Central memory CD8-positive, alpha-beta T cell (primary cell): ENCODE results near the gene CD164.
A peak's percentile ranks its signal among the peaks of the same experiment; 100 is the strongest.

ENCODE experiments used
- ATAC-seq: fragments of 150-1000 bp; cut with Tn5 transposase; replicated peaks from 2 replicates; pipeline ENCODE4 v1.10.0; 2022; ENCODE audit warnings: mild to moderate bottlenecking, moderate FRiP score, moderate number of reproducible peaks; ENCODE audit not compliant: poor library complexity, severe bottlenecking; ENCODE audit errors: extremely low read depth
- DNase-seq, 2 donors: peaks; one replicate each; pipeline ENCODE4 v3.0.0; 2021; ENCODE audit warnings: low spot score in 2 of 2
- H3K27ac Mint-ChIP-seq: one replicate; pipeline ENCODE4 v1.8.0; 2022; ENCODE audit warnings: low read depth, mild to moderate bottlenecking, moderate library complexity, mixed read lengths
- H3K27me3 Mint-ChIP-seq: one replicate; pipeline ENCODE4 v1.8.0; 2022; ENCODE audit warnings: mixed read lengths
- H3K36me3 Mint-ChIP-seq: one replicate; pipeline ENCODE4 v1.8.0; 2022; ENCODE audit warnings: mild to moderate bottlenecking, moderate library complexity, mixed read lengths; ENCODE audit not compliant: insufficient read depth
- H3K4me1 Mint-ChIP-seq: one replicate; pipeline ENCODE4 v1.8.0; 2022; ENCODE audit warnings: mixed read lengths
- H3K4me3 Mint-ChIP-seq: one replicate; pipeline ENCODE4 v1.8.0; 2022; ENCODE audit warnings: mild to moderate bottlenecking, moderate library complexity, mixed read lengths
- H3K9me3 Mint-ChIP-seq: one replicate; pipeline ENCODE4 v1.8.0; 2022; ENCODE audit warnings: mixed read lengths

Gene CD164

DNA sequence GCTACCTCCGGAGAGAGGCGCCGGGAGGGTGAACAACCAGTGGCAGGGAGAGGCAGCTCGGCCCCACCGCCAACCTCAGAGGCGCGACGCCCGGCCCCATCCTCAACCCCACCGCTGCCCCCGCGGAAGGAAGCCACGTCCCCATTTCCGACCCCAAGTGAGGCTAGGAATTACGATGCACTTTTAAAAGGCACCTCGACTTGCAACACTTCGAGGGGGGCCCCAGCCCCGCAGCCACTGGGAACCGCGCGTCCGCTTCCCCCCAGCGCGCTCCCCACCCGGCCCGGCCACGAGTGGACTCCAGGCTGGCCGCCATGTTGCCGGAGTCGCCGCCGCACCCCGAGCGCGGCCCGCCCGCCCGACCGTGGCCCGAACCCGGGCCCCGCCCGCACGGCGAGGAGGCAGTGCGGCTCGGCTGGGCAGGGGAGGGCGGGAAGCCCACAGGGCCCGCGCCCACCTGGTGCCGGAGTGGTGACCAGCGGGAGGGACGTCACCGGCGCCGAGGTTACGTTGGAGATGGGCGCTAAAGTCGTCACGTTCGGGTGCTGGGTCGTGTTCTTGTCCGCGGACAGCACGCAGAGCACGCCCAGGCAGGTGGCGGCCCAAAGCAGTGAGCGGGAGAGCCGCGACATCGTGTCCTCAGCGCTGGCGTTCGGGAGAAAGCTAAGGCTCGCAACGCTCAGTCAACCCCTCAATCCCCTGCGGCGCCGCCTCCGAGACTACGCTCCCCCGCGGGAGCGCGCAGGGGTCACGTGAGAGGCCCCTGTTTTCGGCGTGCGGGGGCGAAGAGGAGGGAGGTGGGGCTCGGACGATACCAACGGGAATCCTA lies at the start of gene CD164:
TSS of gene CD164 (minus strand) at position 721 of the 829 bp plus-strand sequence. CDS start at position 632, 89 bp downstream.
- peak; percentile 73 to 83 for DNase-seq
- peaks cover 42% of the 10 kb centered on the region for H3K4me1 Mint-ChIP-seq
- ATAC-seq: peak; percentile 66
- no peaks in the 10 kb centered on the region for H3K27me3 Mint-ChIP-seq
- H3K27ac Mint-ChIP-seq: peak within 1 kb of the TSS; percentile 96
- H3K4me3 Mint-ChIP-seq: peak within 1 kb of the TSS; percentile 89
- peaks cover 41% of the 10 kb centered on the region for H3K36me3 Mint-ChIP-seq
- H3K9me3 Mint-ChIP-seq: no peaks in the 10 kb centered on the region

DNA sequence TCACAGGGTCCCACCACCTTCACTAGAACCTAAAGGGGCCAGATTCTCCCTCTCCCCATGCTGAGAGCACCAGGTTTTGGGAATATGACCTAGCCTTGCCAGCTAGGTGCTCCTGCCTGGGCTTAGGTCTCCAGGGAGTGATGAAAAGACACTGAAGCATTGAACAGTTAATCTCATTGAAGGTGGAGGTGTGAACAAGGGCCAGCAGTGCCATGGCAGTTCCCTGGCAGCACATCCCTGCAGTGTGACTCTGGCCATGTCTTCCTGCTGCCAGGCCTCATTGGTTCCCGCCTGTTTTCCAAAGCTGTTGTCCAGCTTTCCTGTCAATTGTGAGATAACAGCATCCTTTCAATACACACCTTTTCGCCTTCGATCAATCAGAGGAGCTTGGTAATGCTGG lies 47.2 kb upstream of the CD164 start:
- ATAC-seq (no peak), DNase-seq (no peak)
- H3K27ac Mint-ChIP-seq: peak overlapping the region; percentile 7
- H3K36me3 Mint-ChIP-seq: peaks cover 2% of the 10 kb centered on the region
- no peak overlapping the region for H3K4me3 Mint-ChIP-seq
- H3K27me3 Mint-ChIP-seq: peaks cover 27% of the 10 kb centered on the region
- H3K4me1 Mint-ChIP-seq: peaks cover 5% of the 10 kb centered on the region
- no peaks in the 10 kb centered on the region for H3K9me3 Mint-ChIP-seq

DNA sequence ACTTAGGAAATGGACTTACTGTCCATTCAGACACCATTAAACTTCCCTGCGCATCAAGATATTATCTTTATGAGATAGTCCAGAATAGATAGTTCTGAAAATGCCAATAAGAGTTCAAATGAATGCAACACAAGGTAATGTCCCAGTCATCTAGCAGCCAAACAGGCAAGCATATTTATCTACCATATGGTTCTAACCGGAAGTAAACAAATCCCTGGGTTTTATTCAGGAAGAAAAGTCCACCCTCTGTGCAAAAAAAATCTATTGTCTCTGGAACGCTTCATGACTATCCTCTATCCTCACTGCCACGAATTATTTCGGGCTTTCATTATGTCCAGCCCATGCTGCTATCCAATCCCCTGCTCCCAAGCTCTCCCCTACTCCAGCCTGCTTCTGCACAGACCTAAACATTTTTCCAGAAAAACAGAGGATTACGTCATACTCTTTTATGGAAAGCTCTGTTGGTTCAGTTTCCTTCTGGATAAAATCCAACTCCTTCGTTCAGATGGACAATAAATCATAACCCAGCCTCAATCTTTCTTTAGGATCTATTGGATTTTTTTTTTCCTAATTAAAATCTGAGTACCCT lies 46.7 kb upstream of the CD164 start:
- Mint-ChIP-seq H3K27me3 (peaks cover 27% of the 10 kb centered on the region), H3K4me3 (no peak overlapping the region), H3K9me3 (no peaks in the 10 kb centered on the region), H3K36me3 (peaks cover 2% of the 10 kb centered on the region), H3K27ac (peak overlapping the region; percentile 7), H3K4me1 (peaks cover 5% of the 10 kb centered on the region)
- ATAC-seq: no peak
- no peak for DNase-seq

DNA sequence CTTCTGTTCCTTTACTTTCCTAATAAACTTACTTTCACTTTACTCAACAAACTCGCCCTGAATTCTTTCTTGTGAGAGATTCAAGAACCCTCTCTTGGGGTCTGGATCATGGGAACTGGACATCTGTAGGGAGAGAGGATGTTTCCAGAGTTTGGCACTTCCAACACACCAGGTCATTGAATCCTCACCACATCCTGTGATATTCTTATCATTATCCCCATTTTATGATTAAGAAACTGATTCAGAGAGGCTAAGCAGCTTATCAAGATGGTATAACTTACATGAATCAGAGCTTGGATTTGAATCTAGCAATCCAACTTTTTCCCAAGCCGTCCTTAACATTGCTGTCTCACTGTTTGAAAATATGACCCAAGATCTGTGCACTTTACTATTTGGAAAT lies 42.7 kb upstream of the CD164 start:
- Mint-ChIP-seq H3K36me3 (no peaks in the 10 kb centered on the region), H3K4me3 (no peak overlapping the region), H3K27ac (no peak overlapping the region), H3K4me1 (peaks cover 5% of the 10 kb centered on the region), H3K9me3 (no peaks in the 10 kb centered on the region), H3K27me3 (peaks cover 20% of the 10 kb centered on the region)
- DNase-seq: no peak
- ATAC-seq: no peak

DNA sequence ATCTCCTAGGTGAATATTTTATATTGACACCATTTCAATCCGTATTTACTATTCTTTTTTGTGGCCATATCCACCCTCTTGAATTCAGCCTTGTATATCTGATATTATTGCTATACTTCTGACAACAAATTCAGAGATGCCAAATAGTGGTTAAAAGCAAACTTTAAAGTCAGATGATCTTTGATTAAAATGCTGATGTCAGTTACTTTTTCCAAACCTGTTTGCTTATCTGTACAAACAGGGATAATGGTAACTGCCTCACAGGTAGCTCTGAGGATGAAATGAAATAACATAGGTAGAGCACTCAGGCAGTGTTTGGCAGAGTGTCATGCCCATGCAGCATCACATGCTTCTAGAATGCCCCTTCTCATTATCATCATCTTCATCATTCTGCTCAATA lies 38.9 kb upstream of the CD164 start:
- ATAC-seq (no peak), DNase-seq (no peak)
- H3K27me3 Mint-ChIP-seq: no peaks in the 10 kb centered on the region
- no peak overlapping the region for H3K27ac Mint-ChIP-seq
- H3K4me3 Mint-ChIP-seq: no peak overlapping the region
- H3K36me3 Mint-ChIP-seq: no peaks in the 10 kb centered on the region
- peaks cover 5% of the 10 kb centered on the region for H3K4me1 Mint-ChIP-seq
- no peaks in the 10 kb centered on the region for H3K9me3 Mint-ChIP-seq

DNA sequence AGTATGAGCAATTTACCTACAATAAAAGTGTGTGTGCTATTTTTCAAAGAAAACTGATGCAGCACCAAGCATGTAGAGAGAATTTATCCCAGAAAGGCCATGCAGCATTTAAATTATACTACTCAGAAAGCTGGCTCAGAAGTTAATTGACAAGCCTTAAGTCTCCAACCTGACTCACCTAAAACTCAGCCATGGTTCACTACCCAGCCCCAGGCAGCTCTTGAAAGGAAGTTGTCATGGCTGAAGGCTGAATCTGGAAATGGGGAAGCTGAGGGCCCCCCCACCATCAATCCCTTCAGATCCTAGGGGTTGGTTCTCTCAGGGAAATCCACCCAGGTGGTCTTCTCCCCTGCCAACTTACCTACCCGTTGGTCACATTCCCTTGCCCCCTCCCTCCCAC lies 38.5 kb upstream of the CD164 start:
- H3K36me3 Mint-ChIP-seq: no peaks in the 10 kb centered on the region
- no peaks in the 10 kb centered on the region for H3K9me3 Mint-ChIP-seq
- H3K4me1 Mint-ChIP-seq: peaks cover 5% of the 10 kb centered on the region
- ATAC-seq: no peak
- H3K4me3 Mint-ChIP-seq: no peak overlapping the region
- no peaks in the 10 kb centered on the region for H3K27me3 Mint-ChIP-seq
- DNase-seq: no peak
- H3K27ac Mint-ChIP-seq: no peak overlapping the region

DNA sequence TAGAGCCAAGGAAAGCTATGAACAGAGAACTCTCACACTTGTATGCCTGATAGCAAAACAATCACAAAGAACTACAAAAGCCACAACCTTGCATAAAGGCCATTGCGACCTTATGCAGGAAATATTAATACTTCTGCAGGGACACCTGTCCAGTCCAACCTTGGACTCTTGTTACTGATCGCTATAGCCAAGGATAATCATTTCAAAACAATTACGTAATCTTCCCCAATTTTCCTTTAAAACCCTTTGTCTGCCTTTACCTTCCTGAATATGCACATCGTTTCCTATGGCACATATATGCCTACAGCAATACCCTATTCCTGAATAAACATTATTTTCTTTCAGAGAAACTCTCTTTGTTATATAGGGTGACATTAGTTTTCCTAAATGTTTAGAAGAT lies 35.4 kb upstream of the CD164 start:
- no peak overlapping the region for H3K4me3 Mint-ChIP-seq

DNA sequence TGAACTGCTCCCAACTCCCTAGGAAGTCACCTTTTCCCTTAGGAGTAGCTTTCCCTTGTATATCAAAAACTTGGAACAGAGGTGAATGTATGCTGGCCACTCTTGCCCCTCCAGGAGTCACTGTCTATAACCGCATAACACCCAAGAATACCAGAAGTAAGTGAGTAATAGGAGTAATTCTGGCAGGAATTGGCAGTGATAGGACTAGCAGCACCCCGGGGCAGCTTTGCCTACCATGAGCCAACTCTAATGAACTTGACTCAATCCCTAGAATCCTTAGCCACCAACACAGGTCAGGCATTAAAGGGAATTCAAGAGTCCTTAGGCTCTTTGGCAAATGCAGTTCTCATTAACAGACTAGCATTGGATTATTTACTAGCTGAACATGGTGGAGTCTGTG lies 28.8 kb upstream of the CD164 start:
- H3K4me1 Mint-ChIP-seq: no peaks in the 10 kb centered on the region

More for the DNA sequence above, 35.4 kb upstream of the CD164 start:
- DNase-seq (no peak), ATAC-seq (no peak)
- no peaks in the 10 kb centered on the region for H3K9me3 Mint-ChIP-seq
- no peaks in the 10 kb centered on the region for H3K36me3 Mint-ChIP-seq
- no peaks in the 10 kb centered on the region for H3K4me1 Mint-ChIP-seq
- H3K27ac Mint-ChIP-seq: no peak overlapping the region
- H3K27me3 Mint-ChIP-seq: no peaks in the 10 kb centered on the region

DNA sequence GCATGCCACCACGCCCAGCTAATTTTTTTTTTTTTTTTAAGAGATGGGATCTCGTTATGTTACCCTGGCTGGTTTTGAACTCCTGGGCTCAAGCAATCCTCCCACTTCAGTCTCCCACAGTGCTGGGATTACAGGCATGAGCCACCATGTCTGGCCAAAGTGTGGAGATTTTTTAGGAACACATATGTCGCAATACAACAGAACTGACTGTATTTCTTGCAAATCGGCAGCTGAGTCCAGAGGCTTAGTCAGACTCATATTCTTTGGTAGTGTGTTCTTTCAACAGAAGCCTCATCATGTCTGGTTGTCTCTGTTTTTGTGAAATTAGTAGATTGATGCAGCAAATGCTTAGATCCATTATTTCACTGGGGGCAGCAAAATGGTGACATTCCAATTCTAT lies 23.9 kb upstream of the CD164 start:
- no peak overlapping the region for H3K27ac Mint-ChIP-seq
- H3K36me3 Mint-ChIP-seq: no peaks in the 10 kb centered on the region
- H3K27me3 Mint-ChIP-seq: no peaks in the 10 kb centered on the region
- no peaks in the 10 kb centered on the region for H3K4me1 Mint-ChIP-seq
- ATAC-seq (no peak), DNase-seq (no peak)
- no peaks in the 10 kb centered on the region for H3K9me3 Mint-ChIP-seq
- H3K4me3 Mint-ChIP-seq: no peak overlapping the region

More for the DNA sequence above, 28.8 kb upstream of the CD164 start:
- no peak for ATAC-seq
- Mint-ChIP-seq H3K4me3 (no peak overlapping the region), H3K36me3 (no peaks in the 10 kb centered on the region), H3K27ac (no peak overlapping the region), H3K9me3 (no peaks in the 10 kb centered on the region), H3K27me3 (no peaks in the 10 kb centered on the region)
- no peak for DNase-seq

DNA sequence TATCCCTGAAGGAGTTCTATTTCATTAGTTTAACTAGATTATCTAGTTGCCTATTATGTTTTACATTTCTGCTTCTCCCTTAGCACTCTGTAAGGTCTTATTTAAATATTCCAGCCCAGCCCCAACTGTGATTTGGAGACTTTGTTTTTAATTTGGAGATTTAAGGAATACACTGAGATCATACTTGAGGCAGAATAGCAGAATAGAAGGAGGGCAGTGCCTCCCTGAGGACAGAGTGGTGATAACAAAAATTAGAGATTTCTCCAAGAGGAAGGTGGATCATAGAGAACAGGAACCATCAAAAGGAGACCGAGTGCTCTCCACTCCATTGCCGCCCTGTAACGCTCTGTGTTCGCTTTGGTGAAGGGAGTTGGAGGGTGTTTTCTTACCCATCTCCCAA lies 14.8 kb upstream of the CD164 start:
- no peak overlapping the region for H3K4me3 Mint-ChIP-seq
- no peak for ATAC-seq
- H3K36me3 Mint-ChIP-seq: no peaks in the 10 kb centered on the region
- H3K27me3 Mint-ChIP-seq: no peaks in the 10 kb centered on the region
- H3K4me1 Mint-ChIP-seq: no peaks in the 10 kb centered on the region
- no peaks in the 10 kb centered on the region for H3K9me3 Mint-ChIP-seq
- no peak for DNase-seq
- H3K27ac Mint-ChIP-seq: no peak overlapping the region

DNA sequence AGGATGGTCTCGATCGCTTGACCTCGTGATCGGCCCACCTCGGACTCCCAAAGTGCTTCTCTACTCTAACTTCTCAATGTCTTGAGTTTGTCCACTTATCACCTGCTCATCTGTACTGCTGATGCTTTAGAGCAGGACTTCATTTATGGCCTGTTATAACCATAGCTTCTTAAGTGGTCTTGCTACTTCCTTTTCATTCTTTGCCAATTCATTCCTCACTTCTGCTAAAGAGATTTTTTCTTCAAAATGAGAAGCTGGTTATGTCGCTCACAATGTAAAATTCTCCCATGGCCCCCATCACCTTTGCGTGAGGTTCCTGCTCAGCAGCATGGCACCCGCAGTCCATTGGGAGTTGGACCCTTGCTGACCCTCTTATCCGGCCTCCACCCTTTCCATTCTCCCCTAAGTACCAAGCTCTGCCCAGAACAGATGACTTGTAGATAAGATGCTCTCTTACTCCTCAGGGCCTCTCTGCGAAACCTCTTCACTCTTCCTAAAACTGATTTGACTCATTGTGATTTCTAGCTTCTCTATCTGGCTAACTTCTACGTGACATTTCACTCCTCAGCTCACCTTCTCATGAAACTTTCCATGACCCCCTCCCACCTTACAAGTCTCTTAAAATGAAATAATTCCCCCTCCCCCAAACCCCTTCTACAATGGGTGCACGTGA lies 13.9 kb upstream of the CD164 start:
- no peaks in the 10 kb centered on the region for H3K36me3 Mint-ChIP-seq
- no peaks in the 10 kb centered on the region for H3K27me3 Mint-ChIP-seq
- H3K4me3 Mint-ChIP-seq: no peak overlapping the region
- H3K4me1 Mint-ChIP-seq: no peaks in the 10 kb centered on the region
- no peaks in the 10 kb centered on the region for H3K9me3 Mint-ChIP-seq
- no peak overlapping the region for H3K27ac Mint-ChIP-seq
- ATAC-seq (no peak), DNase-seq (no peak)

DNA sequence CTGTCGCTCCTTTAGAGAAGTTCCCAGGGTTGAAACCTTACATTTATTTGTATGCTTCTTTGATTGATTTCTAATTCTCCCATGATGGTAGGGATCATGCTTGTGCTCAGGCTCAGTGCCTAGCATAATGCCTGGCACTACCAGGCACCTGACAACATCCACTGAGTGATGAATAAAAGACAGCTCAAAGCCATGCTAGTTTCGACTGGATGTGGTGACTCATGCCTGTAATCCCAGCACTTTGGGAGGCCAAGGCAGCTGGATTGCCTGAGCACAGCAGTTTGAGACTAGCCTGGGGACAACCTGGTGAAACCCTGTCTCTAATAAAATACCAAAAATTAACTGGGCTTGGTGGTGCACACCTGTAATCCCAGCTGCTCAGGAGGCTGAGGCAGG lies 11.6 kb upstream of the CD164 start:
- Mint-ChIP-seq H3K36me3 (no peaks in the 10 kb centered on the region), H3K27me3 (no peaks in the 10 kb centered on the region), H3K4me1 (no peaks in the 10 kb centered on the region), H3K9me3 (no peaks in the 10 kb centered on the region), H3K4me3 (no peak overlapping the region), H3K27ac (no peak overlapping the region)
- ATAC-seq: no peak
- no peak for DNase-seq
